Effector CD8-positive, alpha-beta T cell (primary cell): ENCODE measurements around the gene CHPF.

Experiments used
- DNase-seq: peaks from one replicate; lab custom pipeline; 2025; lab: John Stamatoyannopoulos, UW

The CHPF gene

DNA sequence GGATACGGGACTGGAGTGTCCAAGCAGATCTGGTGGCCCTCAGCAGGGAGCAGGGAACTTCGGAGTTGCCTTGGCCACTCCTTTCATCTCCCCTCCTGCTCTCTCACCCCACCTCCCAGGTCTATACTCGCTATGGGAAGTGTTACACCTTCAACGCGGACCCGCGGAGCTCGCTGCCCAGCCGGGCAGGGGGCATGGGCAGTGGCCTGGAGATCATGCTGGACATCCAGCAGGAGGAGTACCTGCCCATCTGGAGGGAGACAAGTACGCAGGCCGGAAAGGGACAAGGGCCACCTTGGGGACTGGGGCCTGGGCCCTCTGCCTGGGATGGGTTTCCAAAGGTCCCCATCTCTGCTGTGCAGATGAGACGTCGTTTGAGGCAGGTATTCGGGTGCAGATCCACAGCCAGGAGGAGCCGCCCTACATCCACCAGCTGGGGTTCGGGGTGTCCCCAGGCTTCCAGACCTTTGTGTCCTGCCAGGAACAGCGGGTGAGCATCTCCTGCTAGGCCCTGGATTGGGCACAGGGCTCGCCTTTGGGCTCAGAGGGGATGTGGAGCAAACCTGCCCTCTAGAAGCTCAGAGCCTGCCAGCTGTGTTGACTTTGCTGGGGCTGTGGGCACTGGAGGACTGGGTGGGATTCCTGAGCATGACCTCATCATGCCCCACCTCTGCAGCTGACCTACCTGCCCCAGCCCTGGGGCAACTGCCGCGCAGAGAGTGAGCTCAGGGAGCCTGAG, 11.8 kb downstream of the CHPF start:
- DNase-seq = no peak

DNA sequence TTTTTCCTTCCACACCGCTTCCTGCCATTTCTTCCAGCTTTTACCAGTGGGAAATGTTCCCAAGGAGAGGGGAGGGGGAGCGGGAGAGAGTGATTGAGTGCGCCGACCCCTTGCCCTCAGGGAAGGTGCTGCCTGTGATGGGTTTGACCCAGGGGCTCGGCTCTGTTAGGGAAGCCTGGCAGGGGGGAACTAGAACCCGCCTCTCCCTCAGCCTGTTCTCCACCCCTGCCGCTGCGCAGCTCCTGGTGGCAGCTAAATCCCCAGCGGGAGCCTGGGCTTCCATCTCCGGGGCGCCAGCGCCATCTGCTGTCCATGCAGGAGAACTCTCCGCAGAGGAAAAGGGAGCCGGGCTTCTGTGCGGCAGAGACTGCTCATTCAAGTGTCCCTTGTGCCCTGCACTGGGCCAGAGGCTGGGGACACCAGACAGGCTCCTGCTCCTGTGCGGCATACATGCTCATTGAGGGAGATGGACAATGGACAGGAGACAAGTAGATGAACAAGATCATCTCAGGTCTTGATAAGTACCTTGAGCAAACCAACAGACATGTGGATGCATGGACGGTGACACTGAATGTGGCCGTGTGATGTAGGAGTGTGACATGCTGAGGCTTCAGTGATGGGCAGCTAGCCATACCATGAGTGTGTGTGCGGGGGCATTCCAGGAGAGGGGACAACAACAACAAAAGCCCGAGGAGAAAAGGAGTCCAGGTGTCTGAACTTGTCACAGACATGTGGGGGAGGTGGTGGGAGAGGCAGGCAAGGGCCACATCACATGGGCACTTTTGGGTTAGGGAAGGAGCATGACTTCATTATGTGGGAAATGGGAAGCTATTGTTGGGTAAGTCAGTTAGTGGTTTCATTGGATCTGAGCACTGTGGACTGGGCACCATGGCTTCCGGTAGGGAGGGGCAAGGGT, 13.3 kb downstream of the CHPF start:
- peak; percentile 72 for DNase-seq

DNA sequence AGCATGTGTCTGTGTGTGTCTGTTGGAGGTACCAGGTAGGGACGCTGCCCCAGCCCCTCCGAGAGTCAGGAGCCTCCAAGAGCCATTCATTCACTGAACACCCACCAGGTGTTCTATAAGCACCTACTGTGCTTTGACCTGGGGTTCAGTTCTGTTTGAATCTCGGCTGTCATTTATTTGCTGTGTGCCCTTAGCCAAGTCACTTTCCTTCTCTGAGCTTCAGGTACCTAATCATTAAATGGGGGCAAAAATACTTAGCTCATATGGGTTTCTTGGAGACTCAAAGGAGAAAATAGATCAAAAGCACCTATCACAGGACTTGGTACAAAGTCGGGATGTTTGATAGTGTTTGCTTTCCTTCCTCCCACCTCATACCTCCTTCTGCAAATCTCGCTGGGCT, 16.1 kb downstream of the CHPF start:
- DNase-seq = no peak

DNA sequence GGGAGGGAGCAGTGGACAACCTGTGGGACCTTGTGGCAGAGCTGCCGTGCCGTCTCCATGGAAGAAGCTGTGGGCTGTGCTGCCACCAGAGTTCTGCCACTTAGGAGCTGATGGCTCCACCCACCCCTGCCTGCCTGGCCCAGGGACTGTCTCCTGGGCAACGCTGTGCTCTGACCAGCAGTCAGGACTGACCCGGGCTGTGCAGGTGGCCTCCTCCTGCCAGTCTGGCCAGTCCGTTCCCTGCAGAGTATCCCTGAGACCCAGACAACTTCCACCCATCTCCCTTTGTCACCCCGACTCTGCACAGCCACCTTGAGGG, 16.6 kb downstream of the CHPF start:
- DNase-seq = no peak

DNA sequence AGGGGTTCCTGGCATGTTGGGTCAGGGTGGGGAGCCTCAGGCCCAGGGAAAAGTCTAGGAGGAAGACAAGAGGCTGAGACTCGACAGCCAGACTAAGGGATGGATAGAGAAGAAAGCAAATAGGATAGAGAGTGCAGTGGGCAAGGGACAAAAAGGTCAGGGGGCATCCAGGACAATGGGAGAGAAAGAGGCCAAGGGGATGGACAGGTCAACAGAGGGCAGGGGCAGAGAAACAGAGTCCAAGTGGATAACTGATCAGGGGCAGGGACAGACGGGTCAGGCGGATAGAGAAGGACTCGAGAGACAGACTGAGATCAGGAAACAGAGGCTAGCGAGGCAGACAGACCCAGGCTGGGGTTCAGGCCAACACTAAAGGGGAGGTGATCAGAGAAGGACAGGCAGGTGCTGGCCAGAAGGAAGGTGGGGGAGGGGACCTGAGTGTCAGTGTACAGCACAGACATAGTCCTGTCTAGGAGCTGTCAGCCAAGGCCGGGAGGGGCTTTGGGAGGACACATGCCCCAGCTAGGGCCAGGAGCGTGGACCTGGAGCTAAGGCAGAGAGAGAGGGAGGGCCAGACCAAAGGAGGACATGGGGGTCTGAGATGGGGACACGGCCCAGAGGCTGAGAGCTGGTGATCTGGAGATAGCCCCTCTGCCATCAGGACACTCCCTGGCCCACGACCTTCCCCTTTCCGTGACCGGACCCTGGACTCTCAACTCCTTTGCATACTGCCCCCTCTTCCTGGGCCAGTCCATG, 17.1 kb downstream of the CHPF start:
- DNase-seq = no peak

DNA sequence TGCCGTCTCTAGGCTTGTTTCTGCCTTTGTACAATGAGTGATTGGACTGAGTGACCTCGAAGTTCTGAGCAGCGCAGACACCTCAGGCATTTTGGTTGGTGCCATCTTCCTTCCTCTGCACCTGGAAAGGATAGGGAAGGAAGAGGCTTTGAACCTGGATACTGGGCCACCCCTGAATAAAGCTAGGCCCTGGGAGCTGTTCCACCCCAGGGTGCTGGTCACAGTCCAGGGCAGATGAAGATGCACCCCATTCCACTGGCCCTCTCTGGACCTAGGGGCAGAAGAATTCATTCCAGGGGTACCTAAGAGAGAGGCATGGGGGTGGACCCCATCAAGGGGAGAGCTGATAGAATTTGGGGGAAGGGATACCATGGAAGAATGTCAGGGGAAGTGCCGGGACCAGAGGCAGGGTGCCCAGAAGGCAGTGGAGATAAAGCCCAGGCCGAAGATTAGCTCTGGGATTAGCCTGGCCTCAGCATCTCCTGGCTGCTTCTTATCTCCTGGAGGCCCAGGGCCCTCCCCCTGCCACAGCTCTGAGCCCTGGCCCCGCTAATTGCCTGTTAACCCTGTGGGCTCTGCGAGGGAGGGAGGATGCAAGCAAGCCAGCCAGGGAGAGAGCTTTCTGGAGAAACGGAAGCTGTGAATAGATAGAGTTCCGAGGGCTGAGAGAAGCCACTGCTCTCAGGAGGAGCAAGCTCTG, 17.9 kb downstream of the CHPF start:
- DNase-seq = no peak

DNA sequence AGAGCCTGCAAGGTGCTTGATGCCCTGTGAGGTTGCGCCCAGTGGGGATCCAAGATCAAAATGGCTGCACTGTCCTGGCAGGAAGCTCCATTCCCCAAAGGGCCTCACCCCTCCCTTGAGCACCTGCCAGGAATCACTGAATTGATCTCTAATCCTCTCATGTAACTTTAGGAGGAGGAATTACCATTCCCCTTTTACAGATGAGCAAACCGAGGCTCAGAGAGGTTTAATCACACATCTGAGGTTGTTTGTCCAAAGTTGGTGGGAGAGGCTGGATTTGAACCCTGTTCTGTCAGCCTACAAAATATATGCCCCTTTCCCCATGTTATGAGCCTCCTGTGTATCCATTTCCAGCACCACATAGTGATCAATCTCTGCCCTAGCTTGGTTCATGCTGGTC, 18.8 kb downstream of the CHPF start:
- no peak for DNase-seq

DNA sequence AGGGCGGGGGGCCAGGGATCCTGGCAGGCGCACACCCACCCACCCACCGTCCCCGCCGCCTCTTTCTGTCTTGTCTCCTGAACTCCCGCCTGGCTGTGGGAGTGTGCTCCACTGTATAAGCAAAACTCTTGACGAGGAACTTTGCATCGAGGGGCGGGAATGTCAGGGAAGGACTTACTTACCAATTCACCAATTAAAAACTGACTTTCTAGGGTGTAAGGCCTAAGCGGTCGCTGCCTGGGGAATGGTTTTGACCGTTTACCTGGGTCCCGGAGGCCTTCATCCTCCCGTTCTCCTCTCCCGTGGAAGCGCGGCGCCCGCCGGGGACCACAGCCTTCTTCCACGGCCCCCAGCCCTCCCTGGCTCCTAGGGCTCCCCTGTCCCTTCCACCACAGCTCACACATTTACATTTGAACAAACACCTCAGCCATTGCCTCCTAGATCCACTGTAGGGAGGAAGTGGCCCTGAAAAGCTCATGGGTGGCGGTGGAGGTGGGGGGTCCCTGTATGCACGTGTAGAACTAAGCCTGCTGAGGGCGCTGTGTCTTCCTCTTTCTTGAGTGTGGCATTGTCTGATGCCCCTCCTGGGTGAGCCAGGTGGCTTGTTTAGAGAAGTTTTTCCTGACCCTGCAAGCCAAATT, 20.5 kb downstream of the CHPF start:
- no peak for DNase-seq

DNA sequence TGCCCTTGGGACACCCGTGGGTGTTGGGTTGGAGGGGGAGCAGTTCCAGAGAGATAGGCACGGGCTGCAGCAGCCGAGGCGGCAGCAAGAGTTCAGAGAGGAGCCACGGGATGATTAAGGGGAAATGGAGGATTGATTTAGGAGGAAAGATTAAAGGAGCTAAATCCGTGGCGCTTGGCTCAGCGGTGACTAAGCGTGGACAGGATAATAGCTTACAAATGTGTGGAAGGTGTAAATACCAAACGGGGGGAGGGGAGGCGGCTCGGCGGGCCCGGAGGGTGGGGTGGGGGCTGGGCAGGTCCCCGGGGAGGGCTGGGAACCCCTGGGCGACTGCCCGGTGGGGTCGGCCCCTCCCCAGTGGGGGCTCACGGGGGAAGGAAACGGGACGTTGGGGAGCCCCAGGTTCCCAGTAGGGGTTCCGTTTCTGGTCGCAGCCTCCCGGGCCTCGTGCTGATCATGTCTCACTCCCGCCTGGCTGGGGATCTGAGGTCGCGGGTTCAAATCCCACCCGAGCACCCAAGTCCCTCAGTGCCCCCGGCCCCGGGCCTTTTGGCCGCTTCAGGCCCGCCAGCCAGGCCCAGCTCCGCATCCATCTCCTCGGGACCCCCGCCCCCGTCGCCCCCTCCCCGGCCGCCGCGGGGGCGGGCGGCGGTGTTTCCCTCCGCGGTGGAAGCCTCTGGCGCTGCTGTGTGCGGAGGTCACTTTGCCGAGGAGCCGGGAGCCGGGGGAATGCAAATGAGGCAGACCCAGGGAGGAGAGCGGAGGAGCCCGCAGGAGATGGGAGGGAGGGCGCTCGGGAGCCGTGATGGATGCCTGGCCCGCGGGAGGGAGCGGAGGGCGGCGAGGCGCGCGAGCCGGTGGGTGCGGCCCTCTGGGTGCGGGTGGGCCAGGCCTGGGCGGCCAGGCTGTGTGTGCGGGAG, 21.2 kb downstream of the CHPF start:
- no peak for DNase-seq

DNA sequence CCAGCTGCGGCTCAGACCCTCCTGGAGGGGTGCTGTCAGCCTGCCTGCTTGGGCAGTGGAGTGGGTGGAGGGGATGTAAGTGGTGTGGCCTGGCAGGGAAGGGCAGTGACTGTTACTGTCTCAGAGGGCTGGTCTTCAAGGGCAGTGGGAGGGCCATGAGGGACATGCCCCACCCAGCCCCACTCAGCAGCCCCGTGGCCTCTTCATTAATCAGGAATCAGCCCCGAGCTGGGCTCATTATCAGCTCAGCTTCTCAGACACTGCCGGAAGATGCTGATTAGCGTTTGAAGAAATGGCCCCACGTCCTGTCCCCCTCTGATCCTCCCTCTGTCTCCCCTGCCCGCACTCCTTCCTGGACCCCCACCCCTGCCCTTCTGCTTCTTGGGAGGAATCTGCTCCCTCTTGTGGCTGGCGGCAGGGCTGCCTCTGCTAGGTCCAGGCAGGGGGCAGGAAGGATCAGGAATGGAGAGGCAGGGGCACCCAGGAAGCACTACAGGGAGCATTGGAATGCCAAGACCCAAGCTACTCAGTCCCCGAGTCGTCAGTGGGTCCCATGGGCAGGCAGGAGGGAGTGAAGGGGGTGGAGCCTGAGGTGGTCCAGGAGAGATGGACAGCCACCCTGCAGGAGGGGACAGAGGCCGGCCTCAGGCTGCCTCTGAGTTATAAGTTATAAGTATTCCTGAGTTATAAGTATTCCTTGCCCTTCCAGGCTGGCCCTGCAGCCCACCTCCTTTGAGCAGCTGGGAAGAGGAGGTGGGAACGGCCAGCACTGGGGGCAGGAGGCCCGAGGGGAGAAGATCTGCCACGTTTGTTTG, 22.3 kb downstream of the CHPF start:
- no peak for DNase-seq

DNA sequence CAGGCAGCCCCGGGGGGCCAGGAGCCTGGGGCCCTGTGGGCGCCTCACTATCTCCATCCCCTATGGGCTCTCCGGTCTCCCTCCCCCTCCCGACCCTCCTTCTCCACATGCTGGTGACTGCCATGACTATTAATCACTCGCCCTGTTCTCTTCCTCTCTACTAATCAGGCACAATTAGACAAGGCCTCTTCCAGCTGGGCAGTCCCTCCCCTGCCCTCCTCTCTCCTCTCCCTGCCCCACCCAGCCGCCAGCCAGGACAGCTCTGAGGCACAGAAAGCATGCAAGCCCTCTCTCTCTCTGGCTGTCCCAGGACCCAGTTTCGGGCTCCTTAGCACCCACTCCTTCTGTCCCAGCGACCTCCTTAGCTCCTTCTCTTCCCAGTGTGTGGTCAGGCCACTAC, 23.5 kb downstream of the CHPF start:
- DNase-seq = no peak

DNA sequence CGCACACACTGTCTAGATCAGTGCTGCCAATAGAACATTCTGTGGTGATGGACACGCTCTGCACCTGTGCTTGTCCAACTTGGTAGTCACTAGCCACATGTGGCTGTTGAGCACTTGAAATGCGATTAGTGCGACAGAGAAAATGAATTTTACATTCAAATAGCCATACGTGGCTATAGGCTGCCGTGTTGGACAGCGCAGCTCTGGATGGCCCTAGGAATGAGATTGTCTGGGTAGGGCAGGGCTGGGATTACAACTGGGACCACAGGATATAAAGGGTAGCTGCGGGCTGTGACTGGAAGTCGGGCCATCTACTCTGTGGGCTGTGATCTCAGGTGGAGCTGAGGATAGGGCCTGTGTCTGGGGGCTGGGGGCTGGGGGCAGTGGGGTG, 24.1 kb downstream of the CHPF start:
- no peak for DNase-seq

DNA sequence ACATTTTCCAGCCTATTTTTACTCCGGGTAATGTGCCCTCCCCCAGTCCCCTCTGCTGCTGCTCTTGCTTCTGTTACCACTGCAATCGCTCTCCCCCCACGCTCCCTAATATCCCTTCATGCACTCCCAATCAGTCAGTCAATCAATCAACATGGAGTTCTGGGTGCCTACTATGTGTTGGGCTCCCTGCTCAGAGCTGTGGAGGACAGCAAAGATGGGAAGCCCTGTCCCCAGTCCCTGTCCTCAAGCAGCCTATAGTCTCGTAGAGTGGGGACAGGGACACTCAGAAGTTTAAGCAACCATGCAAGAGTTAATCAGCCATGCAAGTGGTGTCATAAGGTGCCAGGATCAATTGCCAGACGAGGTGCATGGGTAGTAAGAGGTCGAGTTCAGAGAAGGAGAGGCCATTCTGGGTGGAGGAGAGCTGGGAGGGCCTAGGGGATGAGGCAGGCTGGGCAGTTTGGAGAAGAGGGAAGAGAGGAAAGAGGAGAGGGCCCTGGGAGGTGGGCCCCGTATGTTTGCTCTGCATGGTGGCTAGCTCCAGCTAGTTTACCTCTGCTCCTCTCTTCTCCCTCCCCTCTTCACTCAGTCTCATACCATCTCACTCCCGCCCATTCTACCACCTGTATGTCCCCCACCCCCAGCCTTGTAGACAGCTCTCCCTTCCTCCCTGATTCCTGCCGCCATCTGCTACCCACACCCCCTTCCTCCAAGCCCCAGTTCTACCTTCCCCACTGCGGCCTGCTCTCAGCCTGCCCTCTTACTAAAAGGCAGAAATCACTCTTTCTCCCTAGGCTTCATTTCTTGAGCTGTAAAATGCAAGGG, 25.4 kb downstream of the CHPF start:
- no peak for DNase-seq

DNA sequence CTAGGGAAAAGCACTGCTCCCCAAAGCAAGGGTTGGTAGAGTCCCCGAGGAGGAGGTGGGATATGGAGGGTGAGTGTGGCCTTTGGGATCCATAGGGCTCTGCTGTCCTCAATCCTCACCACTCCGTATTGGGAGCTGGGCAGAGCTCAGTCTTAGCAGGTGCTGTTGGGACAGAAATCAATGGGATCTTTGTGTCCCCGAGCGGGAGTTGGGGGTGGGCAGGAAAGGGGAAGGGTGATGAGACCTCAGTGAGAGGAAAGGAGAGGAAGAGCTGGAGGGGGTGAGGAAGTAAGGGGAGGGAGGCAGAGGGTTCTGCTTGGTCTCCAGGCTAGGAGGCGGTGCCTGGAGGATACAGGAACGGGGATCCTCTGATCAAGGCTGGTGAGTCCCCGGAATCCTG, 26.7 kb downstream of the CHPF start:
- no peak for DNase-seq

DNA sequence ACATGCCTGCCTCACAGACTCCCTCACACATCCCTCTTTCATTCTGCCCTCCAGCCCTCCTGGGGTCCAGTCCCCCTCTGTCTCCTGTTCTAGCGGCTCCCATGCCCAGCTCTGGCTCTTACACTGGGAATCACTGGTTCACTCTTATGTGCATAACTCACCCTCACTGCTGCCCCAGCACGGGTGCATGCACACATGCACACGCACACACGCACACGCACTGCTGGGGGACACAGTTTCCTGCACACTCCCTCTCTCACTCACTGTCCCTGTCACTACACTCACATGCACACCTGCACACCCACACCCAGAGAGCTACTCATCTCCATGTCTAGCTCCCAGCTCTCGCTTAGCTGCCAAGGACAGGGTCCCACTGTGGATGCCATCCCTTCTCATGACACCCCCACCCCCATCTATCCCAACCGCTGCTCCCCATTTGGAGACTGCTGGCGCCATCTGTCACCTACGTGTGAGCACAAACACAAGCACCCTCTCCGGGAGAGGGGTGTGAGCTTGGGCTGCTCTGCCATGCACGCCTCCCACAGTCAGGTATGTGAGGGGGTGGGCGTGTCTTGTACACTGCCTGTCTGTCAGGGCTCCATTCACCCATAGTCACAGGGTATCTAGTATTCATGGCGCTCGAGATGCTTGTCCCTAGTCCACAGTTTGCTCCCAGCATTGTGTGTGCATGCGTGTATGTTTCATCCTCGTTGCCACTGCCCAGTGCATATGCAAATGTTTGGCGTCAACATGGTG, 27.6 kb downstream of the CHPF start:
- no peak for DNase-seq

DNA sequence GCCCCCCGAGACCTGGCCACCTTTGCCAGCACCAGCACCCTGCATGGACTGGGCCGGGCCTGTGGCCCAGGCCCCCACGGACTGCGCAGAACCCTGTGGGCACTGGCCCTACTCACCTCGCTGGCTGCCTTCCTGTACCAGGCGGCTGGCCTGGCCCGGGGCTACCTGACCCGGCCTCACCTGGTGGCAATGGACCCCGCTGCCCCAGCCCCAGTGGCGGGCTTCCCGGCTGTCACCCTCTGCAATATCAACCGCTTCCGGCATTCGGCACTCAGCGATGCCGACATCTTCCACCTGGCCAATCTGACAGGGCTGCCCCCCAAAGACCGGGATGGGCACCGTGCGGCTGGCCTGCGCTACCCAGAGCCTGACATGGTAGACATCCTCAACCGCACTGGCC, 28.8 kb downstream of the CHPF start:
- no peak for DNase-seq

DNA sequence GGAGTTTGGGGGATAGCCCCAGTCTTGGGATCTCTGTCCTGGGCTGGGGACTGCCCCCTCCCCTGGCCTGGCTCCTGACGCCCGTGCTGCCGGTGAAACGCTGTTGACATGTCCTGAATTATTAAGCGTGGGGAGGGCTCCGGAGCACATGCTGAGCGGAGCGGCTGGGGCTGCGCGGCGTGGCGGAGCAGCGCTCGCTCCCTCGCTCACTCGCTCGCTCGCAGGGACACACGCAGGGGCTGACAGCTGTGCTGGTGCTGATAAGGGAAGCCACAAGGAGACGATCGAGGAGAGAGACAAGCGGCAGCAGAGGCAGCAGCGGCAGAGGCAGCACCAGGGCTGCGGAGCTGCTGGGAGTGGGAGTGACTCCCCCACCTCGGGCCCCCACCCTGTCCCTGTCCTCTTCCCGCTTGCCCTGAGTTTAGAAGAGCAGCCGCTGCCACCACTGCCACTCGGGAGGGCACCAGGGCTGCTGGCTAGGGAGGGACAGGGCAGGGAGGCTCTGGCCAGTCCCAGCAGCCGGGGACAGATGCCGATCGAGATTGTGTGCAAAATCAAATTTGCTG, 29.3 kb downstream of the CHPF start, which contains the start of gene ASIC4:
Gene ASIC4, plus strand, starts transcription at position 287 of the 566 bp plus-strand sequence. Its CDS starts 243 bp downstream, at position 530.
- DNase-seq = no peak

DNA sequence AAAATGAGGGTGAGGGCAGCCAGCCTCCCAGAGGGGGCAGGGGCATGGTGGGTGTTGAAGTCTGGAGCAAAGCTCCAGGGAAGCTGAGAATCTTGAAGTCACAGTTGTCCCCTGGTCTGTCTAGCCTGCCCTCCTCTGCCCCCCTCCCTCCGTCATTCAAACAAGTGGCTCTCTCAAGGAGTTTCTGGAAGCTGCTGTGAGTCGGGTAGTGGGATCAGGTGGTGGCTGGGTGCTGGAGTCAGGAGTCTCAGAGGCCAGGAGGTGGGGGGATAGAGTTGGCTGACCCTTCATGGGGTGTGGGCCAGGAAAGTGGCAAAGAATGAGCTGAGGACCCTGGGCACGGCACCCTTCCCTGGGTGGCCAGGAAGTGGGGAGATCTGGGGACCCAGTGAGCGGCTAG, 29.8 kb downstream of the CHPF start:
- DNase-seq = no peak
